Mammary epithelial cell (primary cell): Measurements from ENCODE around the gene CALHM6.
"Not testable (repeated sequence)": the region's sequence is repeated elsewhere in the genome, so short reads cannot be mapped to it uniquely, and the experiment has no call there.

ENCODE experiments used
- CTCF ChIP-seq, 2 donors: IDR thresholded peaks in 1 of 2; conservative IDR thresholded peaks in 1 of 2; 2 replicates each; pipeline ENCODE4 v1.5.1; 2011 to 2012; ENCODE audit warnings: inconsistent platforms in 2 of 2, low read length in 2 of 2, mild to moderate bottlenecking in 2 of 2, control low read depth in 1 of 2, low read depth in 1 of 2; ENCODE audit not compliant: insufficient read depth in 1 of 2; ENCODE audit errors: extremely low read depth in 1 of 2
- EZH2 ChIP-seq: IDR thresholded peaks from 2 replicates; pipeline ENCODE4 v1.6.1; 2012; ENCODE audit warnings: low read length, inconsistent platforms, borderline replicate concordance

- not testable (repeated sequence) for TF ChIP-seq CTCF (conservative IDR thresholded peaks at IDR 0.05 in 1 of 2, IDR thresholded peaks at IDR 0.05 in 1 of 2; ENCODE audit: extremely low read depth in 1 of 2, insufficient read depth in 1 of 2, low read depth in 1 of 2, low read length in 2 of 2); EZH2
Measured at GRCh38 chr6:116495161-116495560, 34.0 kb downstream of the CALHM6 start.
